ENCODE results near the gene BTNL2. TPM values are rescaled to one million over a fixed set of nuclear protein-coding genes. Genes with fewer than 3 reads are reported as not detected.

BTNL2 gene
- total RNA-seq, 1 experiment from 2014 or later = not detected

DNA sequence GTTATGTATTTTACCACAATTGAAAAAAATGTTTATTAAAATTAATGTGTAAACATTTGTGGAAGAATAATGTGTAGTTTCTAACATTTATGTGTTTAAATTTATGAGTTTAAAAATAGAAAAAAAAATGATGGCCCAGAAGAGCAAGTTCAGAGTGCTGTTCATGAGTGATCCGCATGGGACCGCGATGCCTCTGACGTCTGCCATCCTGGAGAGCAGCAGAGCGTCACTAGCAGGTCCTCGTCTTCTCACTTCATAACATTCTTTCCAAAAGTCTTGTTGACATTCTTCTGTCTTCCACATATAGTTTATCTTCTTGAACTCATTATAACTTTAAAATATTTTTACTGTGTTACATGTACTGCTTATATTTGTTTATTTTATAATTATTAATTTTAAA lies 15.5 kb downstream of the BTNL2 start:
- Mint-ChIP-seq H3K9me3 (ENCODE audit: unreplicated experiment) (no peaks in the 10 kb centered on the region), H3K27ac (ENCODE audit: low read depth, unreplicated experiment) (no peak overlapping the region), H3K27me3 (ENCODE audit: insufficient read depth, unreplicated experiment) (peaks cover 90% of the 10 kb centered on the region), H3K4me1 (ENCODE audit: insufficient read depth, unreplicated experiment) (no peaks in the 10 kb centered on the region), H3K36me3 (ENCODE audit: insufficient read depth, unreplicated experiment) (no peaks in the 10 kb centered on the region), H3K4me3 (ENCODE audit: unreplicated experiment) (no peak overlapping the region)
- intact Hi-C loops (cut with micrococcal nuclease) = no loop called here
- ChIA-PET POLR2A (interaction anchor here (1.1 kb wide), 1 partner anchor 10 kb away, joined by 6 read pairs; no protein-coding TSS in a partner anchor), CTCF (no interaction called here)
- TF ChIP-seq, protein P1, sequence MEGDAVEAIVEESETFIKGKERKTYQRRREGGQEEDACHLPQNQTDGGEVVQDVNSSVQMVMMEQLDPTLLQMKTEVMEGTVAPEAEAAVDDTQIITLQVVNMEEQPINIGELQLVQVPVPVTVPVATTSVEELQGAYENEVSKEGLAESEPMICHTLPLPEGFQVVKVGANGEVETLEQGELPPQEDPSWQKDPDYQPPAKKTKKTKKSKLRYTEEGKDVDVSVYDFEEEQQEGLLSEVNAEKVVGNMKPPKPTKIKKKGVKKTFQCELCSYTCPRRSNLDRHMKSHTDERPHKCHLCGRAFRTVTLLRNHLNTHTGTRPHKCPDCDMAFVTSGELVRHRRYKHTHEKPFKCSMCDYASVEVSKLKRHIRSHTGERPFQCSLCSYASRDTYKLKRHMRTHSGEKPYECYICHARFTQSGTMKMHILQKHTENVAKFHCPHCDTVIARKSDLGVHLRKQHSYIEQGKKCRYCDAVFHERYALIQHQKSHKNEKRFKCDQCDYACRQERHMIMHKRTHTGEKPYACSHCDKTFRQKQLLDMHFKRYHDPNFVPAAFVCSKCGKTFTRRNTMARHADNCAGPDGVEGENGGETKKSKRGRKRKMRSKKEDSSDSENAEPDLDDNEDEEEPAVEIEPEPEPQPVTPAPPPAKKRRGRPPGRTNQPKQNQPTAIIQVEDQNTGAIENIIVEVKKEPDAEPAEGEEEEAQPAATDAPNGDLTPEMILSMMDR (IDR thresholded peaks at IDR 0.05; ENCODE audit: unreplicated experiment) = no peak
- BruUV-seq (replicated peaks) = no TSS peak
- DNase-seq (ENCODE audit: unreplicated experiment) = no peak

DNA sequence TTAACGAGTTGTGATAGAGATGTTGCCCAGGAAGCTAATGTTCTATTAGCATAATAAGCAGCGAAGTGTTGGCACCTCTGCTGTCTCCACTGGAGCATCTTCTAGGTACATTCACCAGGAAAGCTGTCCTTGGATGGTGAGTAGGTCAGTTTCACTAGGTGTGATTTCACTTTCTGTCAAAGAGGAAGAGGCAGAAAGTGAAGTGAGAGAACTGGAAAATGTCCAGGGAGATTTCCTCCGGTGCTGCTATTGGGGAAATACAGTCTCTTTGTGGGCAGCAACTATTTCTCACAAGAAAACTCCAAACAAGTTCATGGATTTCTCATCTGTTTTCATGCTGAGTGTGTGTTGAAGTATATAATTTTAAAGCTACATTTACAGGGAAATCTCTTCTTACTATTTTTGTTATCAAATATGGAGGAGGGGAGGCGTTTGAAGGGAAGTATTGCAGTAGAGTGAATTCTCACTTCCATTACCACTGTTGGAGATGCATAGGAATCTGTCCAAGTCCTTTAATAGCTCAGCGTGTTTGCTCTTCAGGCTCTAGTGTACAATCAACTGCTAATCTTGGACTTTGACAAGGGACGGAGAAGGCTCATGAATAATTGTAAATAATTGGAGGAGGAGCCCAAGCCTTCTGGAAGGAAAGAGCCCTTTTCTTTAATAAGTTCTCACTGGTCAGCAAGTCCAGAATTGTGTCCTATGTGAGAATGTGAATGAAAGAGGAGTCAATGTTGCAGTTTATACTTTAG lies 19.2 kb downstream of the BTNL2 start:
- CTCF ChIA-PET = no interaction called here
- Mint-ChIP-seq H3K36me3 (ENCODE audit: insufficient read depth, unreplicated experiment) (no peaks in the 10 kb centered on the region), H3K27ac (ENCODE audit: low read depth, unreplicated experiment) (no peak overlapping the region), H3K4me1 (ENCODE audit: insufficient read depth, unreplicated experiment) (no peaks in the 10 kb centered on the region), H3K27me3 (ENCODE audit: insufficient read depth, unreplicated experiment) (peaks cover 81% of the 10 kb centered on the region), H3K9me3 (ENCODE audit: unreplicated experiment) (no peaks in the 10 kb centered on the region), H3K4me3 (ENCODE audit: unreplicated experiment) (no peak overlapping the region)
- DNase-seq (ENCODE audit: unreplicated experiment) = no peak
- intact Hi-C loops (cut with micrococcal nuclease) = no loop called here
- POLR2A ChIA-PET = no interaction called here
- TF ChIP-seq, protein P1 (IDR thresholded peaks at IDR 0.05; ENCODE audit: unreplicated experiment) = no peak
- no TSS peak for BruUV-seq (replicated peaks)

DNA sequence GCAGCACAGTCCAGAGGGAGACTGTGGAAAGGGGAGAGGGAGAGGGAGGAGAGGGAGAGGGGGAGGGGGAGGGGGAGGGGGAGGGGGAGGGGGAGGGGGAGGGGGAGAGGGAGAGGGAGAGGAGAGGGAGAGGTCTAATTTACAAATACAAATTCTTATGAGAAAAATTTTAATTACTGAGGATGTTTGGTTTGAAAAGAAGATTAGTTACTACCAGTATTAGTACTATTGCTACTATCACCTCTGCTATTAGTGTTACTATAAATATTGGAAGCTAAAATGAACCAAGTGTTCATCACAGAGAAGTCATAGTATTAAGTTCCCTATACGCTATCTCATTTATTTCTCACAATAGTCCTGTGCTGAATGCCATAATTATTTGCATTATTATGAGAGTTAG lies 20.9 kb downstream of the BTNL2 start:
- POLR2A ChIA-PET = no interaction called here

DNA sequence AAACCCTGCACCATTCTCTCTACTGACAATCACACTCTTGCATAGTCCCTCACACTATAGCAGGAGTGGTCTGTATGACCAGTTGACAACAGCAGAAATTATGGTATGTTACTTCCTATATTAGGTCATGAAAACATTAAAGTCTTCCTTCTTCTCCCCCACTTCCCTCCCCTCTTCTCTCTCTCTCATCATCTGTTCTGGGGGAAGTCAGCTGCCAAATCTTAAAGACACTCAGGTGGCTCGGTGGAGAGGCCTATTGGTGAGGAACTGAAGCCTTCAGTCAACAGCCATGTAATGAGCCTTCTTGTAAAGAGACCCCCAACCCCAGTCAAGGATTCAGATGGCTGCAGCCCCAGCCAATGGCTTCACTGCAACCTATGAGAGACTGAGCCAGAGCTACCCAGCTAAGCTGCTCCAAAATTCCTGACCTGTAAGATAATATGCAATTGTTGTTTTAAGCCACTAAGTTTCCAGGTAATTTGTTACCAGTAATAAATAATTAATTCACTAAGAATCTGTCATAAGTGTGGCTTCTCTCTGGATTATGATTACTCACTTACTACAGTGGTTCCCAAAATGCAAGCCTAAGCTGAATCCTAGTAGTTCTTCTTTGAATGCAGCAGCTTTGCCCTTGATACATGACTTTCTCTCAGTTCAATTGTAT lies 24.1 kb downstream of the BTNL2 start:
- H3K9me3 Mint-ChIP-seq (ENCODE audit: unreplicated experiment) = no peaks in the 10 kb centered on the region
- no peaks in the 10 kb centered on the region for H3K4me1 Mint-ChIP-seq (ENCODE audit: insufficient read depth, unreplicated experiment)
- H3K27me3 Mint-ChIP-seq (ENCODE audit: insufficient read depth, unreplicated experiment) = peaks cover 75% of the 10 kb centered on the region
- no TSS peak for BruUV-seq (replicated peaks)
- H3K4me3 Mint-ChIP-seq (ENCODE audit: unreplicated experiment) = no peak overlapping the region
- no peak for DNase-seq (ENCODE audit: unreplicated experiment)
- intact Hi-C loops (cut with micrococcal nuclease) = no loop called here
- POLR2A ChIA-PET = no interaction called here
- CTCF ChIA-PET = interaction anchor here (0.7 kb wide), 2 partner anchors 28 to 325 kb away, joined by 3 read pairs; no protein-coding TSS in a partner anchor
- TF ChIP-seq, protein P1 (IDR thresholded peaks at IDR 0.05; ENCODE audit: unreplicated experiment) = no peak
- H3K27ac Mint-ChIP-seq (ENCODE audit: low read depth, unreplicated experiment) = no peak overlapping the region
- H3K36me3 Mint-ChIP-seq (ENCODE audit: insufficient read depth, unreplicated experiment) = no peaks in the 10 kb centered on the region

More for the DNA sequence above, 20.9 kb downstream of the BTNL2 start:
- CTCF ChIA-PET = no interaction called here
- intact Hi-C loops (cut with micrococcal nuclease) = no loop called here
- TF ChIP-seq, protein P1 (IDR thresholded peaks at IDR 0.05; ENCODE audit: unreplicated experiment) = no peak
- H3K4me1 Mint-ChIP-seq (ENCODE audit: insufficient read depth, unreplicated experiment) = no peaks in the 10 kb centered on the region
- H3K27ac Mint-ChIP-seq (ENCODE audit: low read depth, unreplicated experiment) = no peak overlapping the region
- H3K4me3 Mint-ChIP-seq (ENCODE audit: unreplicated experiment) = no peak overlapping the region
- H3K9me3 Mint-ChIP-seq (ENCODE audit: unreplicated experiment) = no peaks in the 10 kb centered on the region
- peaks cover 82% of the 10 kb centered on the region for H3K27me3 Mint-ChIP-seq (ENCODE audit: insufficient read depth, unreplicated experiment)
- no peaks in the 10 kb centered on the region for H3K36me3 Mint-ChIP-seq (ENCODE audit: insufficient read depth, unreplicated experiment)
- DNase-seq (ENCODE audit: unreplicated experiment) = no peak
- no TSS peak for BruUV-seq (replicated peaks)

Data from MCF 10A (cell line).